ENCODE results near the gene TCOF1.

DNA sequence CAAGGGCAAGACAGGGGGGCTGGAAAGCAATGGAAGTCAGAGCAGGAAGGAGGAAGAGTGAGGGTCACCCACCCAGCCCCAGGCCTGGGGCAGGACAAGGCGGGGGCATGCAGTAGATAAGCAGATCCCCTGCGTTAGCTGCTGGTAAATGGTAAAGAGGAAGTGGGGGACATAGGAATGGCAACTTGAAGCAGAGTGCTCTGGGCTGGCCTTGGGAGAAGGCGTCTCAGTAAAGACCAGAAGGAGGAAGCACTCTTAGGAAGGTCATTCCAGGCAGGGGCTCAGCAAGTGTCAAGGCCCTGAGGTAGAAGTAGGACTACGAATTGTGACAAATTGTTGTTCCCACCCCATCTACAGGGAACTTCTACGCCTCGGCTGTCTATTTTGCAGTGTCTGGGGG is 15.1 kb downstream of the TCOF1 start:
- TF ChIP-seq, protein P1, sequence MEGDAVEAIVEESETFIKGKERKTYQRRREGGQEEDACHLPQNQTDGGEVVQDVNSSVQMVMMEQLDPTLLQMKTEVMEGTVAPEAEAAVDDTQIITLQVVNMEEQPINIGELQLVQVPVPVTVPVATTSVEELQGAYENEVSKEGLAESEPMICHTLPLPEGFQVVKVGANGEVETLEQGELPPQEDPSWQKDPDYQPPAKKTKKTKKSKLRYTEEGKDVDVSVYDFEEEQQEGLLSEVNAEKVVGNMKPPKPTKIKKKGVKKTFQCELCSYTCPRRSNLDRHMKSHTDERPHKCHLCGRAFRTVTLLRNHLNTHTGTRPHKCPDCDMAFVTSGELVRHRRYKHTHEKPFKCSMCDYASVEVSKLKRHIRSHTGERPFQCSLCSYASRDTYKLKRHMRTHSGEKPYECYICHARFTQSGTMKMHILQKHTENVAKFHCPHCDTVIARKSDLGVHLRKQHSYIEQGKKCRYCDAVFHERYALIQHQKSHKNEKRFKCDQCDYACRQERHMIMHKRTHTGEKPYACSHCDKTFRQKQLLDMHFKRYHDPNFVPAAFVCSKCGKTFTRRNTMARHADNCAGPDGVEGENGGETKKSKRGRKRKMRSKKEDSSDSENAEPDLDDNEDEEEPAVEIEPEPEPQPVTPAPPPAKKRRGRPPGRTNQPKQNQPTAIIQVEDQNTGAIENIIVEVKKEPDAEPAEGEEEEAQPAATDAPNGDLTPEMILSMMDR (IDR thresholded peaks at IDR 0.05; ENCODE audit: control extremely low read depth in 1 of 3, insufficient read depth in 1 of 3, low read depth in 1 of 3, low read length in 3 of 3), result no peak
- TF ChIP-seq TAF7 (optimal IDR thresholded peaks at IDR 0.05; ENCODE audit: borderline replicate concordance, low read depth, low read length) (no peak), EZH2 (IDR thresholded peaks at IDR 0.05; ENCODE audit: low read depth, low read length, severe bottlenecking) (no peak), JUND (IDR thresholded peaks at IDR 0.05; ENCODE audit: low read length) (no peak), KDM5A (IDR thresholded peaks at IDR 0.05; ENCODE audit: low read length) (no peak), RFX5 (IDR thresholded peaks at IDR 0.05; ENCODE audit: borderline replicate concordance, low read depth, low read length) (no peak), POLR2AphosphoS5 (IDR thresholded peaks at IDR 0.05; ENCODE audit: low read depth, low read length) (no peak; the same call in 1 of the 2 replicates)
- TF ChIP-seq, protein P2, sequence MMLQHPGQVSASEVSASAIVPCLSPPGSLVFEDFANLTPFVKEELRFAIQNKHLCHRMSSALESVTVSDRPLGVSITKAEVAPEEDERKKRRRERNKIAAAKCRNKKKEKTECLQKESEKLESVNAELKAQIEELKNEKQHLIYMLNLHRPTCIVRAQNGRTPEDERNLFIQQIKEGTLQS (IDR thresholded peaks at IDR 0.05; ENCODE audit: insufficient read depth, low read depth, low read length), result no peak
